ENCODE data around the gene LHPP.

The LHPP gene

DNA sequence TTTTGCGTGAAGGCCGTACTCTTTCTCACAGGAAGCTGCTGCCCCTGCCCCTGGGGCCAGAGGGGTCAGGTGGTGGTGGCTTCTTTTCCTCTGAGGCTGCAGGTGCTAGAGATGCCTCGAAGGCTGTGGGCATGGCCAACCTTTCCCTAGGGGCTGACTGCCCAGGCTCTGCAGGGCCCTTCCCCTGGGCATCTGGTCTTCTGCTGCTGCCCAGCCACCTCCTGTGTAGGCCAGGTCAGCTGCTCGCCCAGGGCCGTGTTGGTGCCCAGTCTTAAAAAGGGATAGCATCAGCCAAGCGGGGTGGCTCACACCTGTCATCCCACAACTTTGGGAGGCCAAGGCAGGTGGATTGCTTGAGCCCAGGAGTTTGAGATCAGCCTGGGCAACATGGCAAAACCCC, 168.2 kb downstream of the LHPP start:
- H3K4me3 ChIP-seq (ENCODE audit: severe bottlenecking) = no peak overlapping the region
- TF ChIP-seq, protein P1, sequence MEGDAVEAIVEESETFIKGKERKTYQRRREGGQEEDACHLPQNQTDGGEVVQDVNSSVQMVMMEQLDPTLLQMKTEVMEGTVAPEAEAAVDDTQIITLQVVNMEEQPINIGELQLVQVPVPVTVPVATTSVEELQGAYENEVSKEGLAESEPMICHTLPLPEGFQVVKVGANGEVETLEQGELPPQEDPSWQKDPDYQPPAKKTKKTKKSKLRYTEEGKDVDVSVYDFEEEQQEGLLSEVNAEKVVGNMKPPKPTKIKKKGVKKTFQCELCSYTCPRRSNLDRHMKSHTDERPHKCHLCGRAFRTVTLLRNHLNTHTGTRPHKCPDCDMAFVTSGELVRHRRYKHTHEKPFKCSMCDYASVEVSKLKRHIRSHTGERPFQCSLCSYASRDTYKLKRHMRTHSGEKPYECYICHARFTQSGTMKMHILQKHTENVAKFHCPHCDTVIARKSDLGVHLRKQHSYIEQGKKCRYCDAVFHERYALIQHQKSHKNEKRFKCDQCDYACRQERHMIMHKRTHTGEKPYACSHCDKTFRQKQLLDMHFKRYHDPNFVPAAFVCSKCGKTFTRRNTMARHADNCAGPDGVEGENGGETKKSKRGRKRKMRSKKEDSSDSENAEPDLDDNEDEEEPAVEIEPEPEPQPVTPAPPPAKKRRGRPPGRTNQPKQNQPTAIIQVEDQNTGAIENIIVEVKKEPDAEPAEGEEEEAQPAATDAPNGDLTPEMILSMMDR (IDR thresholded peaks at IDR 0.05; ENCODE audit: poor library complexity, severe bottlenecking) = no peak
- no peaks in the 10 kb centered on the region for H3K27me3 ChIP-seq (ENCODE audit: insufficient read depth, poor library complexity, severe bottlenecking)
- H3K4me1 ChIP-seq (ENCODE audit: insufficient read depth, poor library complexity, severe bottlenecking) = peaks cover 22% of the 10 kb centered on the region
- no peaks in the 10 kb centered on the region for H3K9me3 ChIP-seq (ENCODE audit: severe bottlenecking)
- no peak overlapping the region for H3K27ac ChIP-seq (ENCODE audit: poor library complexity, severe bottlenecking)
- DNase-seq (ENCODE audit: low spot score) (no peak), ATAC-seq (ENCODE audit: low read depth) (no peak)
- H3K36me3 ChIP-seq (ENCODE audit: low read depth) = no peaks in the 10 kb centered on the region

DNA sequence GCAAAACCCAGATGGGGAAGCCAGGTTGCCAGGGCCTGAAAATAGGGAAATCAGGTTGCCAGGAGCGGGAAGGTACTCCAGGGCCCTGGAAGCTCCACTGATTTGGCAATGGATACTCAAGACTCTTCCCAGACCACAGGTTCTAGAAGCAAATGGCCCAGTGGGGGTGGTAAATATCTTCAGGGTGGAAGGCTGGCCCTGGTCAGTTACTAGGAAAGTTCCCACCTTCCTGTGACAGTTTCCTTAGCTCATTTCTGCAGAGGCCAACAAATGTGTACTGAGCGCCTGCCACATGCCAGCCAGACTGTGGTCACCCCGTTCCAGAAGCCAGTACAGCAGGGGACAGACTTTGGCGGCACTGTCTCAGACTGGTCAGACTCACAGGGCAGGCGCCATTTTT, 168.9 kb downstream of the LHPP start:
- Histone ChIP-seq H3K36me3 (ENCODE audit: low read depth) (no peaks in the 10 kb centered on the region), H3K27me3 (ENCODE audit: insufficient read depth, poor library complexity, severe bottlenecking) (no peaks in the 10 kb centered on the region), H3K4me3 (ENCODE audit: severe bottlenecking) (no peak overlapping the region), H3K4me1 (ENCODE audit: insufficient read depth, poor library complexity, severe bottlenecking) (peaks cover 22% of the 10 kb centered on the region), H3K9me3 (ENCODE audit: severe bottlenecking) (no peaks in the 10 kb centered on the region), H3K27ac (ENCODE audit: poor library complexity, severe bottlenecking) (no peak overlapping the region)
- DNase-seq (ENCODE audit: low spot score) = no peak
- ATAC-seq (ENCODE audit: low read depth) = no peak
- TF ChIP-seq, protein P1 (IDR thresholded peaks at IDR 0.05; ENCODE audit: poor library complexity, severe bottlenecking) = no peak

DNA sequence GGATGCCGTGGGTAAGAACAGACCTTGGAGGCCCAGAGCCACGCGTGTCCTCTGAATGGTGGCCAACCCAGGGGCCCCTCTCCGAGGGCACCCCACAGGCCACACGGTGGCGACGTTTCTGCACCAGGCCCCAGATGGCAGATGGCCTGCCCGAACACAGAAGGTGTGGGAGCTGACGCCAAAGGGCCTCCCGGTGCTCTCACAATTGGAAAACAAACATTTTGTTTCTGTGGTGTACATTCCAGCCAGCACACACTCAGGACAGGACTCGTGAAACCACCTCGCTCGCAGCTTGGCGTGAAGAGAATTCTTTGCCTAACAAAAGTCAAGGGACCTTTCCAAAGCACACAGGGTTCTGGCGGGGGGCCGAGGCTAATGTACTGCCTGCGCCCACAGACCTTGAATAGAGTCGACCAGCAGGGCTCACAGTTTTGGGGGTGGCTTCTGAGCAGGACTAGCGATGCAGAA, 170.5 kb downstream of the LHPP start:
- ATAC-seq (ENCODE audit: low read depth) = peak; percentile 9; the same call in 2 of the 3 replicates
- peaks cover 15% of the 10 kb centered on the region for H3K4me1 ChIP-seq (ENCODE audit: insufficient read depth, poor library complexity, severe bottlenecking)

DNA sequence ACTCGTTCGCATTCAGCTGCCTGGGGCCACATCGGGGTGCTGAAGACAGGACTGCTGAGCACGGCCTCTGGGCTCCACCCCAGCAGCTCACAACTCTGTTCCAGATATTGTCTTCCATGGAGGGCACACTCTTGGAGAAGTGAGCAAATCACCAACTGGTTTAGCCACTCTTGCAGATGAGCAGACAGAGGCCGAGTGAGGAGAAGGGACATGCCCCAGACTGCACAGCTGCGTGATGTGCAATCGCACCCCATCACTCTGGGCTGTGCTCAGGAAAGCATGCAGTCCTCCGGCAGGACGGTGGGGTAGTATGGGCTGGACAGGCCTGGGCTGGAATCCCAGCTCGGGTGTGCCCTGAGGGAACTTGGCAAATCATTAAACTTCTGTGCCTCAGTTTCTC, 170.9 kb downstream of the LHPP start:
- Histone ChIP-seq H3K4me3 (ENCODE audit: severe bottlenecking) (no peak overlapping the region), H3K36me3 (ENCODE audit: low read depth) (no peaks in the 10 kb centered on the region), H3K27ac (ENCODE audit: poor library complexity, severe bottlenecking) (peak overlapping the region; percentile 27), H3K27me3 (ENCODE audit: insufficient read depth, poor library complexity, severe bottlenecking) (no peaks in the 10 kb centered on the region), H3K4me1 (ENCODE audit: insufficient read depth, poor library complexity, severe bottlenecking) (peaks cover 10% of the 10 kb centered on the region), H3K9me3 (ENCODE audit: severe bottlenecking) (no peaks in the 10 kb centered on the region)
- ATAC-seq (ENCODE audit: low read depth) = peak; percentile 63
- TF ChIP-seq, protein P1 (IDR thresholded peaks at IDR 0.05; ENCODE audit: poor library complexity, severe bottlenecking) = no peak
- no peak for DNase-seq (ENCODE audit: low spot score)

More for the DNA sequence above, 170.5 kb downstream of the LHPP start:
- Histone ChIP-seq H3K4me3 (ENCODE audit: severe bottlenecking) (no peak overlapping the region), H3K36me3 (ENCODE audit: low read depth) (no peaks in the 10 kb centered on the region), H3K9me3 (ENCODE audit: severe bottlenecking) (no peaks in the 10 kb centered on the region), H3K27ac (ENCODE audit: poor library complexity, severe bottlenecking) (peak overlapping the region; percentile 27), H3K27me3 (ENCODE audit: insufficient read depth, poor library complexity, severe bottlenecking) (no peaks in the 10 kb centered on the region)
- TF ChIP-seq, protein P1 (IDR thresholded peaks at IDR 0.05; ENCODE audit: poor library complexity, severe bottlenecking) = peak; percentile 35
- no peak for DNase-seq (ENCODE audit: low spot score)

DNA sequence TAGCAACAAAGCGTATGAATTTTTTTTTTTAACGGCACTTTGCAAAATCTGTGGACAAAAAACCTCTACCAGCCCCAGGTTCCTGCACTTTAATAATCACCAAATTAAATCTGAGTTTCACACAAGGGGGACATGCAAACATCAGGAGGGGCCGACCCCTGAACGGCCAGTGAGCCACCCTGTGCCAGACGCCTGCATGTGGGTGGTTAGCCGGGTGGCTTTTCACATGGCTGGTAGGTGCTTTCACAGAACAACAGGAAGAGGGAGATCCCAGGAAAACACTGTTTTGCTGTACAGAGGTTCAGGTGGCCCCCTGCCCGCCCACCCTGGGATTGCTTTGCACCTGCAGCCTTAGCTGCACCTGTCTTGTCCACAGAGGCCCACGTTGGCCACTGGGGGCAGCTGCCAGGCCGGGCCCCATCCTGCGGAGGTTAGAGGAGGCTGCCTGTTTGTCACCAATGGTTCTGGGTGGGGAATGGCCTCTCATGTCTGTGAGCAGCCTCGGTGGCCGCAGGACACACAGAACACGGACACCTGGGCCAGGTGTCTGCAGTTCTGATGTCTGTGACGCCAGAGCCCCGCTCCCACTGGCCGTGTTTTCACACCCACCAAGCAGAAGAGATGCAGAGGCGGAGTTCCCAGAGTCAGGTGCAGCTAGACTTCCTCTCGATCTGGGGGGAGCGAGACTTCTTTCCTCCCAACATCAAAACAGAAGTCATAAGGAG, 174.8 kb downstream of the LHPP start:
- H3K27ac ChIP-seq (ENCODE audit: poor library complexity, severe bottlenecking) = no peak overlapping the region
- TF ChIP-seq, protein P1 (IDR thresholded peaks at IDR 0.05; ENCODE audit: poor library complexity, severe bottlenecking) = no peak
- no peaks in the 10 kb centered on the region for H3K9me3 ChIP-seq (ENCODE audit: severe bottlenecking)
- peaks cover 14% of the 10 kb centered on the region for H3K4me1 ChIP-seq (ENCODE audit: insufficient read depth, poor library complexity, severe bottlenecking)
- no peak for ATAC-seq (ENCODE audit: low read depth)
- H3K36me3 ChIP-seq (ENCODE audit: low read depth) = no peaks in the 10 kb centered on the region
- no peaks in the 10 kb centered on the region for H3K27me3 ChIP-seq (ENCODE audit: insufficient read depth, poor library complexity, severe bottlenecking)
- H3K4me3 ChIP-seq (ENCODE audit: severe bottlenecking) = no peak overlapping the region
- no peak for DNase-seq (ENCODE audit: low spot score)
